ENCODE results near the gene LMCD1.

LMCD1 gene

DNA sequence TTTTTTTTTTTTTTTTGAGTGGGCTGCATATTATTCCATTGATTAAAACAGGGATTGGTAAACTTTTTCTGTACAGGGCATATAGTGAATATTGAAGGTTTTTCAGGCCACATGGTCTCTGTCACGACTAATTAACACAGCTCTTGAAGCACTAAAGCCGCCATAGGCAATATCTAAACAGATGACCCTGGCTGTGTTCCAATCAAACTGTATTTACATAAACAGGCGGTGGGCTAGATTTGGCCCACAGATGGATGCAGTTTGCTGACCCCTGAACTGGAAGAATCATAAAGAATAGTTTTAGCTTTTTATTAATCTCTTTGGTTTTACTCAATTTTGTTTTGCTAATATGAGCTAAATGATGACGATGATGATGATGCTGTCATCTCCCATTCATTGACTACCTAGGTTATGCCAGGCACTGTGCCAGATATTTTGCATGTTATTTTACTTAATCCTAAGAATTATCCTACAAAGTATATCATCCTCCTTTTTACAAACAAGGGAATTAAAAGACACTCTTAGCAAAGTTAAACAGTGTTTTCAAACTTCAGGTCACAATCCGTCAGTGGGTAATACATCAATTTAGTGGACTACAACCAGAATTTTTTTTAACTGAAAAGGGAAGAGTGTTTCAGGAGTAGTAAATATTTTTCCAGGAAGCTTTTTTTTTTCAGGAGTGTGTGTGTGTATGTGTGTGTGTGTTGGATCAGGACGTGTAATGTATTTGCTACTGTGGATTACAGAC, 54.3 kb downstream of the LMCD1 start:
- FAIRE-seq (no peak), DNase-seq (ENCODE audit: extremely low spot score, insufficient read length, low read depth) (no peak)

DNA sequence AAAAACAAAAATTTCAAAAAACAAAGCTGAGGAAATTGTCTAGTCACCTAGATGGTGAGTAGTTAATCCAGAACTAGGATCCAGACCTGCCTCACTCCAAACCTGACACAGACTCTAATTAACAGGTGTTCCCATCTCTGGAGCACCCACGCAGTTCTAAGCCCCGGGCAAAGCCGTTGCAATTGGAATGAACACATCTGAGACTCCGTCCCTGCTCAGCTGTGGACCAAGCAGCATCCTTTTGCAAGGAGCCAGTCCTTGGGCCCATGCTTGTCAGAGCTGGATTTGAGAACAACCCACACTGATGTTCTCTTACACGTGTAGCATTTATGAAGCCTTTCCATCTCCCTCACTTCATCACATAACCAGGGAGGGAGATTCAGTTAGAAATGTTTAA, 54.8 kb downstream of the LMCD1 start:
- DNase-seq (ENCODE audit: extremely low spot score, insufficient read length, low read depth) (no peak), FAIRE-seq (no peak)

DNA sequence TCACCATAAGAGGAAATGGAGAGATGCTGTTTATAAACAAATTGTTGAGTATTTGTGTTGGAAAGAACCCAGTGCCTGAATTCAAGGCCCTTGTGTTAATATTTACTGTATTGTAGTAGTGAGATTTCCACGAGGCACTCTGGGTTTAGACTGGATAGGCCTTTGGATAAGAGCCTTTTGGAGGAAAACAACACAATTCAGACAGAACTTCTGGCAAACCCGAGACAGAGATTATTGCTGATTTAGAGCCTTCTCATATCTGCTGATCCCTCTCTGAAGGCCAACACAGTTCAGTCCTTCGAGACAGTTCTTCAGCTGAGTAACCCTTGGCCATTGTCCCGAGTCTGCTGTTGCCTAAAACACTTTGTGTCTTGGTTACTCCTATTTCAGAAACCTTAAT, 55.7 kb downstream of the LMCD1 start:
- DNase-seq (ENCODE audit: extremely low spot score, insufficient read length, low read depth): no peak
- FAIRE-seq: no peak

DNA sequence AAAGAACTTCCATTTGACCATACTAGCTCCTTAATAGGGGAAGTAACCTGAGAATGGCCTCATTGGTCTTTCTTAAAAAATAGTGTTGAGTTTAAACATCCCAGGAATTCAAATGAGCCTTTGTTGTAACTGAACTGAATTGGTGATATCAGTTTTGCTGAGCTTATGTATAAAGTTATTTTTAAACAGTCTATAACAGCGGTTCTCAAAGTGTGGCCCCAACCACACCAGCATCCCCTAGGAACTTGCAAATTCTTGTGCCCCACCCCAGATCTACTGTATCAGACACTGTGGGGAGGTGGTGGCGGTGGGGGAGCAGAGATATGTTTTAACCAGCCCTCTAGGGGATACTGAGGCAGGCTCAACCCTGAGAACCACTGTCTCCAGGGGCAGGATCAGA, 57.0 kb downstream of the LMCD1 start:
- no peak for FAIRE-seq

DNA sequence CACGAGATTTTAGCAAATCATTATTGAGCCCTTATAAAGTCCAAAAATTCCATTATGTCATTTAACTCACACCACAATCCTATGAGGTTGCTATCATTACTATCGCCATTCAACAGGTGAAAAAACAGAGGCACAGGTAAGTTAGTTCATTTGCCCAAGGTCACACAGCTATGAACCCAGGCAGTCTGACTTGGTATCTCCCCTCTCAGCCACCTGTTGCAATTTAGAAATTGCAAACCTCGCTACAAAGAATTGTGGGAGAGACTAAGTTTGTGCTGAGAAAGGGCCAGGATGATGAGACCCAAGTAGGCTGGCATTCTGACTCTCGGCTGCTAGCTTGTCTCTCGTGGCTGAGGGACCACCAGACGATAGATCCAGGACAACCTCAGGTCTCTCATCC, 57.7 kb downstream of the LMCD1 start:
- no peak for FAIRE-seq
- DNase-seq (ENCODE audit: extremely low spot score, insufficient read length, low read depth): no peak

More for the DNA sequence above, 57.0 kb downstream of the LMCD1 start:
- DNase-seq (ENCODE audit: extremely low spot score, insufficient read length, low read depth): no peak

DNA sequence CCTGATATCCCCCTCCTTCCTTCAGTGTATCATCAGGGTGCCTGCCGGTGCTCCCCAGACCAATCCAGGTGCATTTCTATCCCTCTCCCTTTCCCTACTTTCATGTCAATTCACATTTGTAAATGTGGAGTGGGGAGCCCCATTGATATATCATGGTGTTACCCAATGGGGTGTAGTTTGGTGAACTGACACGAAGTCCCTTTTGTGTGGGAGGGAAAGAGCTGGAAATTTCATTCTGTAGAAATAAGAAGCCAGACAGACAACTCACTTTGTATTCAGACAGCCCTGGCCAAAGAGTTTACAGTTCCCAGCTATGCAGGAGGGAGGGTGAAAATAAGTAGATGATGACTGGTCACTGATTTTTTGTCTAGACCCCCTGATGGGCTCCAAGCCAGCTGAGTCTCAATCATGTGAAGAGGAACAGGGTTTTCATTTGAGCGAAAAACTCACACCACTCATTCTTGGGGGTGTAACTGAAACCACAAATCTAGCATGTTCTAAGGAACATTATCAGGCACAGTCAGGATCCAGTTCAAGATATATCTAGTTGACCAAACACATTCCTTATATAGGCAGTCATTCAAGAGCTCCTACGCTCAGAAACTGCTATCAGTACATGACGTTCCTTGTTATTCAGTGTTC, 58.9 kb downstream of the LMCD1 start:
- DNase-seq (ENCODE audit: extremely low spot score, insufficient read length, low read depth): no peak

DNA sequence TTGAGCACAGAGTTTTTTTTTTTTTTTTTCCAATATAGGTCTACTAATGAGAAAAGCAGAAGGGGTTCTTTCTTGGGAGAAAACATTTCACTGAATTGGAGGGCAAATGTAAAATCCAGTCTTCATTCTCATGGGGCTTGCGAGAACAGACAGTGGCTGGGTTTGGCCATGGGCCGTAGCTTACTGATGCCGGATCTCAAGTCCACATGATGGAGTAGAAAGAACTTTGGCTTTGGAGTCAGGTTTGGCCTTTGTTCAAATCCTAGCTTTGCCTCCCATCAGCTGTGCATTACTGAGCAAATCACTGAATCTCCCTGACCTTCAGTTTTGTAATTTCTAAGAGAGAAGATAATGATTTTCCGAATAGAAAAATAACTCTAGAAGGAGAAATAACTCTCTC, 59.7 kb downstream of the LMCD1 start:
- FAIRE-seq: no peak
- DNase-seq (ENCODE audit: extremely low spot score, insufficient read length, low read depth): no peak

More for the DNA sequence above, 58.9 kb downstream of the LMCD1 start:
- FAIRE-seq: no peak

DNA sequence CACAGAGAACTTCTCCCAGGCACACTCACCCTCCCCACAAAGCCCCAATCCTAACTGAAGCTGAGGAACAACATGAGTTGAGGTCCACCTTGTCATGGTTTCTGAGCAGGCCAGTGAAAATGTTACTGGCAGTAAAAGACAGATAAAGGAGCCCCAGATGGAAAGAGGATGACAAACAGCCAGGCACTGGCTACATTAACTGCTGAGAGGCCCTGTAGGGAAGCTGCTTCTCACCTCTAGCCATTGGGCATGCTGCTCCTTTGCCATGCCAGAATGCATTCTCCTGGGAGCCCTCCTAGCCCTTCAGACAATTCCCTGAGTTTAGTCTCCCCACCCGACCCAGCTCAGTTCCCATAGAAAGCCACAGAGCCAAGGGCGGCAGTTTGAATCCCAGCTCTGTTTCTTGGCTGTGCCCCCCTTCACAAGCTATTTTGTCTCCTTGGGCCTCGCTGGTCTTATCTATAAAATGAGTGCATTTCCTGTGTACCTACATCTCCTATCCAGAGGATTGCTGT, 60.5 kb downstream of the LMCD1 start:
- DNase-seq (ENCODE audit: extremely low spot score, insufficient read length, low read depth) (no peak), FAIRE-seq (no peak)

DNA sequence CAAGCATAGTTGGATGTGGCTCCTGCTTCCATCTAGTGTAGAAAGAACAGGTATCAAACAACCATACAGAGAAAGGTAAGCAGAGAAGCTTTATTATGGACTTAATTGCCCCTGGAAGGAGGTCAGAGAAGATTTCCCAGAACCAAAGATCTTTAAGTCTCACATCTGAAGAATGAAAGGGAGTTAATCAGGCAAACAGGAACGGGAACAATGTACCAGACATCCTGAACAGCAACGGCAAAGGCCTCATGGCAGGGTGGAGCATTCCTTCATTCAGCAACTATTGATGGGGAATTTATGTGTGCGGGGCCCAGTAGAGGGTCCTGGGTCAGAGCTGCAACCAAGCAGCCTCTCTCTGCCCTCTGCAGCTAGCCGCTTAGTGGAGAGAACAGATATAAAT, 61.5 kb downstream of the LMCD1 start:
- DNase-seq (ENCODE audit: extremely low spot score, insufficient read length, low read depth): no peak
- no peak for FAIRE-seq

DNA sequence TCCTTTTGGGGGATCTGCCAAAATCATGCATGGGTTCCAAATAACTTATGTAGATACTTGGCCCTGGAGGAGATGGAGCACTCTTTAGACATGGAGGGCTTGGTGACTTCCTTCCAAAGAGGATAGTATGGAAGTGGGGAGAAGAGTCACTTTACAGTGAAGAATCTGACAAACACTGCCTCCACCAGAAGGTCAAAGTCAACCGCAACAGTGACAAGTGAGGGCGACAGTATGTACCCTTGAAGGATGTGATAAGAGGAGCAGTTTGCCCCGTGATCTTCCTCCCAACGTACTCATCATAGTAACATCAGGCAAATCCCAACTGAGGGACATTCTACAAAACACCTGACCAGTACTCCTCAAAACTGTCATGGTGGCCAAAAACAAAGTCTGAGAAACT, 62.0 kb downstream of the LMCD1 start:
- DNase-seq (ENCODE audit: extremely low spot score, insufficient read length, low read depth): no peak
- no peak for FAIRE-seq

DNA sequence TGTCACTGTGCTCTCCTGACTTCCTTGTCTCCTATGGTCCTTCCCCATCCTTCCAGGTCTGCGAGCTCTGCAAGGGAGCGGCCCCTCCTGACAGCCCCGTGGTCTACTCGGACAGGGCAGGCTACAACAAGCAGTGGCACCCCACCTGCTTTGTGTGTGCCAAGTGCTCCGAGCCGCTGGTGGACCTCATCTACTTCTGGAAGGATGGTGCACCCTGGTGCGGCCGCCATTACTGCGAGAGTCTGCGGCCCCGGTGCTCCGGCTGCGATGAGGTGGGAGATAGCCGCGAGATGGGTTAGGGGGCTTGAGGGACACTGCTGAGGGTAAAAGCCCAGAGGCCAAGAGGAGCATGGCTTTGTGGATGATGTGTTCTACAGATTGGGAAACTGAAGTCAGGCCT, 63.8 kb downstream of the LMCD1 start:
- no peak for FAIRE-seq
- DNase-seq (ENCODE audit: extremely low spot score, insufficient read length, low read depth): no peak

DNA sequence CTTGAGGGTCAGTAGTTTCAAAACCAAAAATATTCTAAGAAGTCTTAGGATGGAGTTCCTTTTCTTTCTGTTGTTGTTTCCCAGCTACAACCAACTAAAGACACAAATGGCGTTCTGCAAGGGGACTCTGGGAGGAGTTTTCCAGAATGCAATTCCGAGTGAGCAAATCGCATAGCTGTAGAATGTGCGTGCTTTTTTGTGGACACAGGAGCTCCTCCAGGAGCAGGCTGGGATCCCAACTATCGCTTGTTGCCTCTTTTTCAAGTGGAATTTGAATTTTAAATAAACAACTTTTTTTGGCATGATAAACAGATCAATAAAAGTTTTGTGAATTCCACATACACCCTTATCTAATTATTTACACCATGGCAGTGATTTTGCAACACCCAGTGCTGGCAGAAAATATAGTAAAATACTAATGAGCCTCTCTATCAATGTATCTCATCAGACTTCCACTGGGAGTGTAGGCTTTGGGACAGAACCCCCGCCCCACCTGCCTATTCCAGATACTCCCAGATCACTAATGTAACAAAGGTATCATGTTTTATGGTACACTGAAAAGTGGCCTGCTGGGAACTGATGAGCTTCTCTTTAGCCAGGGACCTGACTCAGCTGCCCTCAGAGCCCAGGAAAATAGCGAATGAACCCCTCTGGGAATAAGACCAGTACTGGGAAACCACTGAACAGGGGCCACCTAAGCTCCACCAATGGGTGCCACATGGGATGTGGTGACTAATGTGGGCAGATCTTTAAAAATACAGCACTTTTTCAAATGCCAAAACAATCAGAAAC, 66.4 kb downstream of the LMCD1 start:
- FAIRE-seq (no peak), DNase-seq (ENCODE audit: extremely low spot score, insufficient read length, low read depth) (no peak)

DNA sequence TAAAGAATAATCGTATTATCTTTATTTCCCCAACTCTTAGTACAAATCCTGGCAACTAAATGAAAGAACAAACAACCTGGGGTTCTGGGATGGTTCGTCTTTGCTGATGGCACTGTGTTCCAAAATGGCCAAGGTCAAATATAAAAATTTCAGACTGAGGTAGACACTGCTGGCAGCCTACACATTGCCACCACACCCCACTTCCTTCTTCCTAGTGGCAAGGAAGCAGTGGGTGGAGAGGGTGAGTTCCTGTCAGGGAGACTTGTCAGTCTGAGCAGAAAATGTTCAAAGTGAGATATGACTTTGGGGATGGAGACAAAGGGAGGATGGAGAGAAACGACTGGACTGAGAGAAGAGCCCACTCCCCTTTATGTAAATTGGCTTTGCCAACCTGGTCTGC, 69.6 kb downstream of the LMCD1 start:
- DNase-seq (ENCODE audit: extremely low spot score, insufficient read length, low read depth) (no peak), FAIRE-seq (no peak)

DNA sequence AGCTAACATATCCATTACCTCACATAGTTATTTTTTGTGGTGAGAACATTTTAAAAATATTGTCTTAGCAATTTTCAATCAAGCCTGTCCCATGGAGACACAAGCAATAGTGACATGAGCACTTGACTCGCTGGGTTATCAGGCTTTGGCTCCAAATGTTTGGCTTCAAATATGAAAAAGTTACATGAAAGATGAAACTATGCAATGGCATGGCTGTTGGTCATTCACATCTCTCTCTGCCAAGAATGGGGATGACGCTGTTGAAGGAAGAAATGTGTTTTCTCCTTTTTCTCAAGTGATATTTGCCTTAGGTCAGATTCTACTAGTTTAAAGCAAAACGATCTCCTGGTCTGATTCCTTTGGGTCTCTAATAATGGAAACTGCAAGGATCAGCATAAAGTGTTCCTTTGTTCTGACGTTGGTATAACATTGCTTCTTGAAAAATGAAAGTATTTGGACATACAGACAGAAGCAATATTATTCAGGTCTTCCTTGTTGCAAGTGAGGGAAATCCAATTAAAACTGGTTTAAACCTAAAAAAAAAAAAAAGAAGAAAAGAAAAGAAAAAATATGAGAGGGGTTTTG, 71.8 kb downstream of the LMCD1 start:
- FAIRE-seq (no peak), DNase-seq (ENCODE audit: extremely low spot score, insufficient read length, low read depth) (no peak)

DNA sequence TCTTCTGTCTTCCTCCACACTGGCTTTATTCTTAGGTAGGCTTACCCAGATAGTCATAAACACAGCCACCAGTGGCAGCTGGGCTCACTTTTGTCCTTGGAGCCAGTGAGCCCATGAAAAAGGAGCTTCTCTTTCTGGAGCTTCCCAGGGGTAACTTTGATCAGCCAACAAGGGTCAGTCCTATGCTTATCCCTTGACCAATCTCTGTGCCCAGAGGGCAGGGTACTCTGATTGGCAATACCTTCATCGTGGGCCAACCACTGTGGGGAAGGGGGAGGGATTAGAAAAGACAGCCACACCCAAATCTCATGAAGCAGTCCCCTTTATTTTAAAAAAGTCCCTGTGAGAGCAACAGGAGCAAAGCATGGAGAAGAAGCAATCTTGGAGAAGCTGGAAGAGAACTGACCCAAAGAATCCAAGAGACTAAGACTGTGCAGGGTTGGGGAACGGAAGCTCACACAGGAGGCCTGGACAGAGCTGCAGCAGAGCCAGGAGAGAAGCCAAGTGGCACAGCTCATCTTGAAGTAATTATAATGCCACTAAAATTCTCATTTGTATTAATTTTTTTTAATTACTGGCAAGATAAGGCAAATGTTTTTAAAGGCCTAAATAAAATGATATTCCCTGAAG, 72.5 kb downstream of the LMCD1 start:
- DNase-seq (ENCODE audit: extremely low spot score, insufficient read length, low read depth) (no peak), FAIRE-seq (no peak)

DNA sequence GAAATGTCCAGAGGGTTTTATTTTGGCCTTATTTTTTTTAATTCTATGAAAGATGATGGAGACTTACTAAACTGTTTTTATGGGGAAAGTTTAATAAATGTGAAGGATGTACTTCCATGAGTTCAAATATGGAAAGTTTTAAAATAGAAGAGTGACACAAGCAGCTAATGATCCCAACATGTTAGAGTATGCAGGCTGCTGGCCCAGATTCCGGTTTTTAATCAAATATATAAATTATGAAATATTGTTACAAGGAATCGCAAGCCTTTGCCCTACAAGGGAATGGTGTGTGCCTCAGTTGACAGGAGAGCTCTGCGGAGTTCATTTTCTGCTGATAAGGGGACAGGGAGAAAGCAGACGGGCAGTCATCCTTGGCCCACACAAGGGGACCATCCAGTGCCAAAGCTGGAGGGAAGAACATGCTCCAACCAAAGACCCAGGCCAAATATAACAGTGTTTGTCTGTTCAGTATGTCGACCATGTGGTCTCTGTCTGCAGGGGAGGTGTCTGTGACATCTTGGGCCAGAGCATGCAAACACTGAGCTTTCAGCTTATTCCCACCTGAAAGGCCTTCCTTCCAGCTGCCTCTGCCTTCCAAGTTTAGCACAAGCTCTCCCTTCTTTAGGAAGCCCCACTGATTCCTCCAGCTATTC, 73.2 kb downstream of the LMCD1 start:
- FAIRE-seq (no peak), DNase-seq (ENCODE audit: extremely low spot score, insufficient read length, low read depth) (no peak)

DNA sequence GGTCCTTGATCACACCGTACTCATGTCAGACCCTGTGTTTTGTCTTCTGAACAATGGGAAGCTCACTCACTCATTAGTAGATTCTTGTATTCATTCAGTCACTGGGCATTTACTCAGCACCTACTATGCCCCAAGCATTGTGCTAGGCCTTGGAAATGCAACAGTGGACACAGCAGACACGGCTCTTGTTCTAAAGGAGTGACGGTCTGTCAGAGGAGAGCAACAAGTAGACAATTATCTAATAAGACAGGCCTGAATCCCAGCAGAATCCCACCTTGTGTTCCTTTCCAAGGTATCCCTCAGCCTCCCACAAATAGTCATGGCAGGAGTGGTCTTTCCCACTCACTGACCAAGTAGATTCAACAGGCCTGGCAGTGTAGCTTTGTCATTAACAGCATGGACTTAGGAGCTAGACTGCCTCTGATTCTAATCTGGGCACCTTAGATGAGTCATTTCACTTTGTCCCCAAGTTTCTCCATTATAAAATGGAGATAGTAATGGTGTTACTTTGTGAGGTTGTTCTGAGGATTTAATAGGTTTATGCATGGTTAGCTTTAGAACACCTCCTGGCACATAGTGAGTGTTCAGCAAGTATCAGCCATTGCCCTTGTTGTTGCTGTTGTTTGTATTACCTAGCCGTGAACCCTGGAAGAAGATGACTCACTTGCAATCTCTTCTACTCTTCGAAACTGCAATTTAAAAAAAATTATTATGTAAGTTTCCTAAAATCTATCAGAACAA, 73.9 kb downstream of the LMCD1 start:
- DNase-seq (ENCODE audit: extremely low spot score, insufficient read length, low read depth): no peak
- FAIRE-seq: no peak

DNA sequence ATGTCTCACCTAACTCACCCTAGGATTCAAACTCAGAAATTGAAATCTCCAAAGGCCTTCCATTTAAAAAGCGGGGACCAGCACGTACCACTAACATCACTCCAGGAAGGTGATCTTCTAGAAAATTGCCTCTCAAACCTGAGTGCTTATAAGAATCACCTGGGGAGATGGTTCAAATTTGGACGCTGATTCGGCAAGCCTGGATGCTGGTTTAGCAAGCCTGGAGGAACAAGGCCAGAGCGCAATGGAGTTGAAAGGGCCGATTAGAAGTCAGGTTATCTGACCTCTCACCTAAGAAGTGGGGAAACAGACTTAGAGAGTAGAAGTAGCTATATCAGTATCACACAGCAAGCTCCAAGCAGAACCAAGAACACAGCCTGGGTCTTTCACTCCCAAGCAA, 74.8 kb downstream of the LMCD1 start:
- FAIRE-seq (no peak), DNase-seq (ENCODE audit: extremely low spot score, insufficient read length, low read depth) (no peak)

Data from GM18507 (cell line).